A549 (cell line): ENCODE results near the gene SH3RF3. TPM values are rescaled to one million over a fixed set of nuclear protein-coding genes. Genes with fewer than 3 reads are reported as not detected.

Source experiments
- ATAC-seq, 2 experiments: fragments of 200-7000 bp in 1 of 2; fragments of >200 bp in 1 of 2; cut with Nextera tagmentation in 1 of 2; cut with Tn5 transposase in 1 of 2; 3 replicates each; pipeline versions ENCODE4 v1.8.0 to v1.9.1; 2018 to 2020; ENCODE audit warnings: mild to moderate bottlenecking in 1 of 2, moderate library complexity in 1 of 2
- CTCF ChIA-PET: fragments of 300-600 bp; sonication (Branson Sonifier 250); formaldehyde crosslinking; extraction: SDS; loops from one replicate; lab custom pipeline; 2021; ENCODE audit warnings: antibody characterized with exemption, inconsistent platforms; lab: Yijun Ruan, JAX
- POLR2A ChIA-PET: fragments of 350-600 bp; formaldehyde crosslinking; extraction: SDS; loops from one replicate; lab custom pipeline; 2021; ENCODE audit warnings: antibody characterized with exemption, inconsistent platforms; lab: Yijun Ruan, JAX
- DNase-seq, 2 experiments: peaks; one replicate each; pipeline versions ENCODE4 v3.0.0 to v3.0.0-alpha.2; 2011 to 2016; ENCODE audit warnings: low read depth in 1 of 2, low spot score in 1 of 2
- FAIRE-seq: peaks from 2 replicates; lab custom pipeline; 2011; peaks lifted over from hg19 to GRCh38; lab: Jason Lieb, UNC
- H3K27ac ChIP-seq, 2 experiments: fragments of >200 bp; sonication (Bioruptor Twin); formaldehyde crosslinking; 3 replicates each; pipeline ENCODE4 v1.5.1; 2016 to 2017
- H3K4me1 ChIP-seq: fragments of >200 bp; sonication (Bioruptor Twin); formaldehyde crosslinking; 3 replicates; pipeline ENCODE4 v1.6.1; 2016
- H3K4me2 ChIP-seq: fragments of >200 bp; sonication (Bioruptor Twin); formaldehyde crosslinking; 3 replicates; pipeline ENCODE4 v1.6.1; 2016
- H3K4me3 ChIP-seq: fragments of >200 bp; sonication (Bioruptor Twin); formaldehyde crosslinking; 3 replicates; pipeline ENCODE4 v1.5.1; 2016
- H3K9me3 ChIP-seq: fragments of >200 bp; sonication (Bioruptor Twin); formaldehyde crosslinking; 3 replicates; pipeline ENCODE4 v1.6.1; 2016
- CBX2 ChIP-seq: fragments of 200-600 bp; sonication (generic); IDR thresholded peaks from 2 replicates; pipeline ENCODE4 v1.6.1; 2016; ENCODE audit warnings: low read depth, mild to moderate bottlenecking, borderline replicate concordance
- CEBPB ChIP-seq, 2 experiments: fragments of >200 bp in 1 of 2; sonication (Bioruptor Twin) in 1 of 2; formaldehyde crosslinking in 1 of 2; IDR thresholded peaks; 2 replicates each; pipeline ENCODE4 v1.6.1; 2012 to 2016
- CHD4 ChIP-seq: fragments of 200-600 bp; sonication (generic); IDR thresholded peaks from 2 replicates; pipeline ENCODE4 v1.6.1; 2016; ENCODE audit warnings: antibody characterized with exemption, mild to moderate bottlenecking, borderline replicate concordance
- EHMT2 ChIP-seq: fragments of 200-600 bp; sonication (generic); IDR thresholded peaks from 2 replicates; pipeline ENCODE4 v1.6.1; 2016; ENCODE audit warnings: antibody characterized with exemption, low read depth, mild to moderate bottlenecking, moderate library complexity
- ESRRA ChIP-seq: fragments of 150-350 bp; IDR thresholded peaks from 2 replicates; pipeline ENCODE4 v1.6.1; 2014; ENCODE audit warnings: mild to moderate bottlenecking, low read length, borderline replicate concordance
- FOSL2 ChIP-seq, 2 experiments: fragments of 450-650 bp in 1 of 2; fragments of >200 bp in 1 of 2; sonication (Bioruptor Twin) in 1 of 2; formaldehyde crosslinking; IDR thresholded peaks; 2 replicates each; pipeline versions ENCODE4 v1.5.0 to v1.6.1; 2016 to 2020; ENCODE audit warnings: mild to moderate bottlenecking in 1 of 2, moderate library complexity in 1 of 2
- FOXS1 ChIP-seq: fragments of 250-450 bp; sonication (Bioruptor Pico); IDR thresholded peaks from 2 replicates; pipeline ENCODE4 v1.5.0; 2020; ENCODE audit warnings: mild to moderate bottlenecking, moderate library complexity
- GATA3 ChIP-seq: IDR thresholded peaks from 2 replicates; pipeline ENCODE4 v1.6.1; 2012; ENCODE audit warnings: borderline replicate concordance
- HES2 ChIP-seq: fragments of >200 bp; sonication (Bioruptor Twin); formaldehyde crosslinking; IDR thresholded peaks from 2 replicates; pipeline ENCODE4 v1.6.1; 2016
- HEYL ChIP-seq: fragments of 250-450 bp; sonication (Bioruptor Pico); IDR thresholded peaks from 2 replicates; pipeline ENCODE4 v1.8.0; 2021; ENCODE audit warnings: mild to moderate bottlenecking, moderate library complexity
- HOXB5 ChIP-seq: fragments of 250-450 bp; sonication (Bioruptor Pico); IDR thresholded peaks from 2 replicates; pipeline ENCODE4 v1.5.0; 2020; ENCODE audit warnings: mild to moderate bottlenecking, moderate library complexity
- JUN ChIP-seq, 2 experiments: fragments of >200 bp; sonication (Bioruptor Twin); formaldehyde crosslinking; IDR thresholded peaks; 2 replicates in 1 of 2; 3 replicates in 1 of 2; pipeline ENCODE4 v1.6.1; 2016 to 2017
- KDM5A ChIP-seq: fragments of 200-600 bp; sonication (generic); IDR thresholded peaks from 2 replicates; pipeline ENCODE4 v1.6.1; 2016; ENCODE audit warnings: antibody characterized with exemption, mild to moderate bottlenecking
- MAX ChIP-seq: IDR thresholded peaks from 2 replicates; pipeline ENCODE4 v1.6.1; 2012
- MAZ ChIP-seq: fragments of 150-350 bp; IDR thresholded peaks from 2 replicates; pipeline ENCODE4 v1.6.1; 2014; ENCODE audit warnings: antibody characterized with exemption, low read depth, low read length, borderline replicate concordance
- MYC ChIP-seq: IDR thresholded peaks from 2 replicates; pipeline ENCODE4 v1.6.1; 2012; ENCODE audit warnings: mild to moderate bottlenecking, inconsistent platforms, low read length, improper control_type of control experiment, borderline replicate concordance
- POLR2A ChIP-seq: IDR thresholded peaks from 2 replicates; pipeline ENCODE4 v1.6.1; 2012; ENCODE audit warnings: mild to moderate bottlenecking, low read length
- RARB ChIP-seq: fragments of 250-450 bp; sonication (Bioruptor Pico); IDR thresholded peaks from 2 replicates; pipeline ENCODE4 v1.8.0; 2021; ENCODE audit warnings: mild to moderate bottlenecking, moderate library complexity
- RCOR1 ChIP-seq: fragments of 150-350 bp; IDR thresholded peaks from 2 replicates; pipeline ENCODE4 v1.6.1; 2014; ENCODE audit warnings: antibody characterized with exemption, low read length, low read depth
- RFX5 ChIP-seq: fragments of 450-650 bp; IDR thresholded peaks from 2 replicates; pipeline ENCODE4 v1.7.1; 2014; ENCODE audit warnings: antibody characterized with exemption, mild to moderate bottlenecking, moderate library complexity
- USF2 ChIP-seq: fragments of 450-650 bp; IDR thresholded peaks from 2 replicates; pipeline ENCODE4 v1.6.1; 2014; ENCODE audit warnings: antibody characterized with exemption
- ZC3H11A ChIP-seq: fragments of 450-650 bp; IDR thresholded peaks from 2 replicates; pipeline ENCODE4 v1.6.1; 2014; ENCODE audit warnings: antibody characterized with exemption, mild to moderate bottlenecking
- ZSCAN20 ChIP-seq: fragments of 250-450 bp; sonication (Bioruptor Pico); IDR thresholded peaks from 2 replicates; pipeline ENCODE4 v1.8.0; 2022; ENCODE audit warnings: mild to moderate bottlenecking, moderate library complexity
- WGBS: methylation state at CpG from one replicate; pipeline ENCODE4 v1.1.6; 2017; ENCODE audit errors: missing lambda C conversion rate; 5-methylcytosine and 5-hydroxymethylcytosine counted together
- polyA plus RNA-seq, 4 experiments: library from polyadenylated mRNA; depleted of rRNA in 3 of 4; stranded (reverse); fragments of >200 nt; fragmentation: RNase III in 1 of 4; extraction: RNeasy Plus Mini Kit Qiagen cat#74134 plus additional on column Dnase treatment in 1 of 4; gene quantifications; 2 replicates in 3 of 4; 3 replicates in 1 of 4; pipeline ENCODE4 v1.2.3, GENCODE V29; 2011 to 2017

Gene SH3RF3
- polyA plus RNA-seq, 2 of the 4 experiments (the other 2 are of a cell fraction): 0.04 to 0.21 TPM

DNA sequence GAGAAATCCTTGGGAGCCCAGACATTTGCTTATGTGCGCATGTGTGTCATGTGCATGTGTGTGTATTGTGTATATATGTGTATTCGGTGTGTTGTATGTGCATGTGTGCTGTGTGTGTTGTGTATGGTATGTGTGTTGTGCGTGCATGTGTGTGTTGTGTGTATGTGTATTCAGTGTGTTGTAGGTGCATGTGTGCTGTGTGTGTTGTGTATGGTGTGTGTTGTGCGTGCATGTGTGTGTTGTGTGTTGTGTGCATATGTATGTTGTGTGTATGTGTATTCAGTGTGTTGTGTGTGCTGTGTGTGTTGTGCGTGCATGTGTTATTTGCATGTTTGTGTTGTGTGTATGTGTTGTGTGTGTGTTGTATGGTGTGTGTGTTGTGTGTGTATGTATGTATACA is 136.9 kb downstream of the SH3RF3 start (continued):
- TF ChIP-seq ZSCAN20 (CRISPR knock-in tag) (no peak), CEBPB (IDR thresholded peaks at IDR 0.05) (no peak), HEYL (CRISPR knock-in tag) (no peak), HOXB5 (no peak), USF2 (no peak), ESRRA (no peak), MYC (no peak)
- TF ChIP-seq, all 56 proteins: peak for 0

GRCh38 chr2:109266496-109266895 is 137.5 kb downstream of the SH3RF3 start:
- ChIA-PET CTCF (interaction anchor here (1.2 kb wide), 1 partner anchor 10 kb away, joined by 3 read pairs; no protein-coding TSS in a partner anchor), POLR2A (no interaction called here)
- ATAC-seq: no peak
- H3K4me2 ChIP-seq: no peak overlapping the region
- no peaks in the 10 kb centered on the region for H3K4me1 ChIP-seq
- no peak for TF ChIP-seq KDM5A
- TF ChIP-seq MAZ: no peak
- TF ChIP-seq RARB (CRISPR knock-in tag): no peak
- H3K4me3 ChIP-seq: no peak overlapping the region
- 63% methylated on average over 4 of the region's 9 CpGs for WGBS
- no peak overlapping the region for H3K27ac ChIP-seq
- FAIRE-seq: no peak
- no peaks in the 10 kb centered on the region for H3K9me3 ChIP-seq
- no peak for DNase-seq

DNA sequence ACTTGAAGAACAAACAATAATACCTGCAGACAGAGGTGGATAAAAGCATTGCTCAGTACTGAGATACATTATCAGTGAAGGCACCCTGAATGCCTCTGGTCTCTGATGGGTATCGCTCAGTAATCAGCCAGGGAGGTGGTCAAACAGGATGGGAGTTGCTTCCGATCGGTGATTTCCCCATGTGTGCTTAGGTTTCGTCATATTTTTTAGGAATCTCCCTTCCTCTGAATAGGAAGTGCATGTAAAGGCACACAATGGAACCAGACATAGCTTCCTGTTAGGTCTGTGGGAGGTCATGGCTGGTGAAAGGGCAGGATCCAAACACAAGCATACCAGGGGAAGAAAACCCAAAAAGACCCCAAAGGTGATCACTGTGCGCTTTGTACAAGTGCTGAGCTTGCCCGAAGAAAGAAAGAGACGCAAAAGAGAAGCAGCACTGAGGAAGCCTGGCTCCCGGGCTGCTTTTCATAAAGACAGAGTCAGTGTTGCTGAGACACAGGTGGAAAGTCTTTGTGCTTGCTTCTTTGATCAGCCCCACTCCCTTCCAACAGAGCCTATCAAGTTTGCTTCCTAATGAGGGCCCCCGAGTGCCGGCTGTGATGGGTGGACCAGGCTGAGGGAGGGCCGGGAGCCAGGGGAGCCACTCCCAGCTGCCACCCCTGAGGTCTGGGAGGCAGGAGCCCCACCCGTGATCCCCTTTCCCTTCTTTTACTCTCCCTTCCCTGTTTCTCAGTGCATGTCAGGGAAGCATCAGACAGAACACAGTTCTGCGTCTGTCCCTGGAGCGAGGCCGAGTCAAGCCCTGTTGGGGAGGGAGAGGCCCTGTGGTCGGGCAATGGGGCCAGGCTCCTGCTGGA is 138.2 kb downstream of the SH3RF3 start:
- ATAC-seq (no peak), FAIRE-seq (no peak), DNase-seq (no peak)
- ChIA-PET POLR2A (no interaction called here), CTCF (interaction anchor here (0.9 to 1.2 kb wide), 2 partner anchors 11 to 243 kb away, joined by 3 read pairs; no protein-coding TSS in a partner anchor)
- no peaks in the 10 kb centered on the region for H3K4me1 ChIP-seq
- H3K4me2 ChIP-seq: no peak overlapping the region
- H3K27ac ChIP-seq: no peak overlapping the region
- 63% methylated on average over 15 of the region's 16 CpGs for WGBS
- no peak overlapping the region for H3K4me3 ChIP-seq
- no peaks in the 10 kb centered on the region for H3K9me3 ChIP-seq
- no peak for TF ChIP-seq MAX
- TF ChIP-seq RFX5: no peak
- TF ChIP-seq CHD4: no peak
- no peak for TF ChIP-seq RARB (CRISPR knock-in tag)
- TF ChIP-seq CBX2: no peak
- TF ChIP-seq RCOR1: no peak
- TF ChIP-seq USF2: no peak
- TF ChIP-seq ZC3H11A: no peak
- no peak for TF ChIP-seq GATA3
- no peak for TF ChIP-seq POLR2A
- no peak for TF ChIP-seq ESRRA
- TF ChIP-seq FOXS1 (CRISPR knock-in tag): no peak
- TF ChIP-seq EHMT2: no peak
- TF ChIP-seq JUN (IDR thresholded peaks at IDR 0.05): no peak
- no peak for TF ChIP-seq HES2
- TF ChIP-seq FOSL2 (IDR thresholded peaks at IDR 0.05): no peak
- TF ChIP-seq FOSL2 (CRISPR knock-in tag; IDR thresholded peaks at IDR 0.05): no peak
- no peak for TF ChIP-seq CEBPB (IDR thresholded peaks at IDR 0.05)
